GM19468 (cell line): ENCODE data around the gene ZRANB1.

Experiments used
- ATAC-seq: cut with Tn5 transposase; IDR thresholded peaks from one replicate; pipeline ENCODE4 v1.9.1; 2021; ENCODE audit warnings: mild to moderate bottlenecking, moderate library complexity, moderate number of reproducible peaks; ENCODE audit not compliant: unreplicated experiment; ENCODE audit errors: extremely low read depth

ZRANB1 gene

GRCh38 chr10:125003146-125003900, 61.4 kb downstream of the ZRANB1 start:
- no peak for ATAC-seq

GRCh38 chr10:125003901-125004467, 62.1 kb downstream of the ZRANB1 start:
- ATAC-seq = no peak

- no peak for ATAC-seq
Observed at GRCh38 chr10:125004571-125005311, 62.8 kb downstream of the ZRANB1 start.

GRCh38 chr10:125005312-125006187, 63.6 kb downstream of the ZRANB1 start:
- no peak for ATAC-seq

GRCh38 chr10:125006188-125006680, 64.3 kb downstream of the ZRANB1 start:
- no peak for ATAC-seq

- ATAC-seq = no peak
Observed at GRCh38 chr10:125006921-125007426, 65.1 kb downstream of the ZRANB1 start.

- ATAC-seq = no peak
Observed at GRCh38 chr10:125007436-125007835, 65.5 kb downstream of the ZRANB1 start.

GRCh38 chr10:125008689-125009638, 67.0 kb downstream of the ZRANB1 start:
- no peak for ATAC-seq

- no peak for ATAC-seq
Observed at GRCh38 chr10:125009661-125010161, 67.8 kb downstream of the ZRANB1 start.

- ATAC-seq = no peak
Observed at GRCh38 chr10:125010362-125010761, 68.4 kb downstream of the ZRANB1 start.

GRCh38 chr10:125011171-125011925, 69.4 kb downstream of the ZRANB1 start:
- no peak for ATAC-seq

- no peak for ATAC-seq
Observed at GRCh38 chr10:125011926-125012705, 70.2 kb downstream of the ZRANB1 start.

GRCh38 chr10:125012851-125013528, 71.1 kb downstream of the ZRANB1 start:
- no peak for ATAC-seq

GRCh38 chr10:125013529-125013872, 71.6 kb downstream of the ZRANB1 start:
- no peak for ATAC-seq

GRCh38 chr10:125014086-125014830, 72.3 kb downstream of the ZRANB1 start:
- ATAC-seq = no peak

GRCh38 chr10:125014836-125015355, 73.0 kb downstream of the ZRANB1 start:
- ATAC-seq = no peak
